ENCODE measurements around the gene POLR3G. TPM values are rescaled to one million over a fixed set of nuclear protein-coding genes. Genes with fewer than 3 reads are reported as not detected.

POLR3G gene
- total RNA-seq (2014; rRNA removed; shearing (Covaris generic)) = 5.5 and 6.1 TPM in 2 replicates

GRCh38 chr5:90474235-90475107, at the start of gene POLR3G, which contains the start of gene MBLAC2:
Gene POLR3G (plus strand): TSS chr5:90474864. CDS start chr5:90485568, 10,704 bp downstream.
Gene MBLAC2 (minus strand): TSS chr5:90474771. CDS start chr5:90474292, 479 bp downstream.
- DNase-seq (ENCODE audit: low spot score) = peak; percentile 87

GRCh38 chr5:90434116-90434714, 40.4 kb upstream of the POLR3G start:
- DNase-seq (ENCODE audit: low spot score) = peak; percentile 21

GRCh38 chr5:90437663-90438062, 37.0 kb upstream of the POLR3G start:
- no peak for DNase-seq (ENCODE audit: low spot score)

DNA sequence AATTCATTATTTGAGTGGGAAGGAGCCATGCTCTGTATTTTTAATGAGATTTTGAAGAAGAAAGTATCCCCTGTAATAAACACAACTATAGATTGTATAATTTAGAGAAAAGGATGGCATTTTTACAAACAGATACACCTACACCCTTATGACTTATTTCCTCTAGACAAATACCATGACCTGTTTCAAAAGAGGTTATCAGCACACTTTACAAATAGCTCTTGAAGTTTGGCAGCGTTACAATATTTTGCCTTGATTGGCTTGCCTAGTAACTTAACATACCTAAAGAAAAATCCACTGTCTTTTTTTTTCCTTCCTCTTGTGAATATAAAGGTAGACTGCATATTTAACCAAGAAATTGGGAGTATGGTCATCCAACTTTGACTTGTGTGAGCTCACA, 36.6 kb upstream of the POLR3G start:
- peak; percentile 19 for DNase-seq (ENCODE audit: low spot score)

GRCh38 chr5:90440644-90441043, 34.0 kb upstream of the POLR3G start:
- no peak for DNase-seq (ENCODE audit: low spot score)

DNA sequence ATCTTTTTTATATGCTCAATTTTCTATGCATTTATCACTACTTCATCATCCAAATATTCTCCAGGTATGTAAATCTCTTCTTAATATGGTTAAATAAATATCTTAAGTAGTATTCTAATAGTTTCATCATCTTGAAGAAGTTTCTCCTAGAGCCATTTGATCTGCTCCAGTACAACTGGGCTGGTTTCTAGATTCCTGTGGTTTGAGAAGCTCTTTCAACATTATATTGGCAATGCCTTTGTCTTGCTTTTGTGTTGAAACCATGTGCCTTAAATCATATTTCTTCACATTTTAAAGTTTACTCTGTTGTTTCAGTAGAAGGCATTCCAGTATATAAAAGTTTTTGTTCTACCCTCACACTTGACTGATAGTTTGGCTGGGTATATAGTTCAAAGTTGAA, 27.7 kb upstream of the POLR3G start:
- DNase-seq (ENCODE audit: low spot score) = no peak

- no peak for DNase-seq (ENCODE audit: low spot score)
Measured at GRCh38 chr5:90461288-90461687, 13.4 kb upstream of the POLR3G start.

GRCh38 chr5:90472783-90473395, 1.8 kb upstream of the POLR3G start:
- no peak for DNase-seq (ENCODE audit: low spot score)

DNA sequence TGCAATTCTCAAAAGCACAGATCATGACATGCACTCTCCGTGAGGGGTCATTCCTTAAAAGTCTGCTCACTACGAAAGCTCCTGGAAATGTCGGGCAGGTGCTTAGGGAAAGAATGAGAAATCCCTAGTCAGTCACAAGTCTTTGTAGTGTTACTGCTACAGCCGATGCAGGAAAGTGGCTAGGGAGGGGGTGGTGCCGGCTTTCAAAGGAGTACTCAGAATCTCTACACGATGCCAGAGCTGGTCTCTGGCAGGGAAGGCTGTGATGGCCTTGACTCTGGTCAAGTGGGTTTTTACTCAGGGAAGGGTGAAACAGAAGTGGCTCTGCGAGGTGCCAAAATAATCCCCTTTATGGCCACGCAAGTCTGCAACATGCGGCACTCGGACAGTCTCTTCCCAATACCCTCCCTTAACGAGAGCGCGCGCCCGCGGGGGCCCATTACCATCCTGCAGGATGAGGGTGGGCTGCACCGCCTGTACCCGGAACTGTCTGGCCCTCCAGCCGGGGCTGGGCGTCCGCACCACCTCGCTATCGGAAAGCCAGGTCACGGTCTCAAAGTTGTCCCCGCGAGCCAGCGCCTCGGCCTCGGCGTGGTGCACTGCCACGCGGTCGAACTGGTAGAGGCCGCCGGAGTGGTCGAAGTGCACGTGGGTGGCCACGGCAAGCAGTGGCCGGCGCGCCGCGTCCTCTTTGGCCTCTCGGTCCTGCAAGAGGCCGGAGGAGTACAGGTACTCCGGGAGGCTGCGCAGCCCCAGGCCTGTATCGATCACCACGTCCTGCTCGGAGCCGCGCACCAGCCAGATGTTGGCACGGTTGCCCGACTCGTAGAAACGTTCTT, 1.0 kb upstream of the POLR3G start:
- DNase-seq (ENCODE audit: low spot score) = peak; percentile 16

GRCh38 chr5:90475436-90475980, 844 bp downstream of the POLR3G start:
- no peak for DNase-seq (ENCODE audit: low spot score)

DNA sequence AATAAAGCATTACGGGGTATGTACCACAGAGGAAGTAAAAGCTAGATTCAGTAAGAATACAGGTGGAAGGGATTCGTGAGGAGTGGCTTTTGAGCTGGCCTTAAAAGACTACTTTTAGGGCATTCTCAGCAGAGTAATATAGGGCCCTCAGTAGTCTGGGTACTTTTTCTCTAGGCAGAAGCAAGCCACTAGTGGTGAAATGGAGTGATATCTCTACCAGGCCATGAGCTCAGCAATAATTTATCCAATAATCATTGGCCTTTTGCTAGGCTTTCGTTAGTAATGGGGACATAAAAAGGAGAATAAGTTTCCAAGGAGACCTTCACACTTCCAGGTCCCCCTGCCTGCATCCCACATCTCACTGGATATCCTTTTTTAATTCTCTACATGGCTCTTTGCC, 1.7 kb downstream of the POLR3G start:
- no peak for DNase-seq (ENCODE audit: low spot score)

GRCh38 chr5:90477073-90477472, 2.4 kb downstream of the POLR3G start:
- DNase-seq (ENCODE audit: low spot score) = no peak

GRCh38 chr5:90477621-90478215, 3.1 kb downstream of the POLR3G start:
- no peak for DNase-seq (ENCODE audit: low spot score)

GRCh38 chr5:90479611-90480385, 5.1 kb downstream of the POLR3G start:
- no peak for DNase-seq (ENCODE audit: low spot score)

GRCh38 chr5:90480699-90481098, 6.0 kb downstream of the POLR3G start:
- no peak for DNase-seq (ENCODE audit: low spot score)

DNA sequence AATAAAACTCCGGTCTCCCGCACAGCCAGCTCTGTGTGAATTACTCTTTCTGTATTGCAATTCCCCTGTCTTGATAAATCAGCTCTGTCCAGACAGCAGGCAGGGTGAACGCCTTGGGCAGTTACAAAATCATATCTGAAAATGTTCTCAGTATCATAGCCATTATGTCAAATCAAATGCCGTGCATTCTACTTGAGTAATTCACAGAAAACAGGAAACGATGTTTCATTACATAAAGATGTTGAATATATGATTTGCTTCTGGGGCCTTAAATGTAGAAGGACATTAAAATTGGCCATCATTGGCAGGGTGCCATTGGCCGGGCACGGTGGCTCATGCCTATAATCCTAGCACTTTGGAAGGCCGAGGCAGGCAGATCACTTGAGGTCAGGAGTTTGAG, 8.5 kb downstream of the POLR3G start:
- DNase-seq (ENCODE audit: low spot score) = no peak

DNA sequence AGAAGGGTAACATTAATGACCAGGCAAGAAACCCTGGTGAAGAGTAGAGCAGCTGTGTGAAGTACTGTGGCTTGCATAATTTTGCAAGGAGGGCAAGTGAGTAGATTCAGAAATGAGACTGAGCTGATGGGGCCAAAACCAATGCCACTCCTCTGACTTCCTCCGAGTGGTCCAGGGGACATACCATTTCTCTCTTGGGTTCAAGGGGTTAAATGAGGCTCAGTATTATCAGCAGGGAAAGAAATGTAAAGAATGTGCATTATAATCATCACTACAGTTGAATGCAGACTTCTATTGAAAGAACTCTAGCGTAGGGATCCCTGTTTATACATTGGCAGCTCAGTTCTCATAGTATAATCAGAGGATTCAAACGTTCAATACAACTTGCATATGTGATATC, 9.9 kb downstream of the POLR3G start:
- no peak for DNase-seq (ENCODE audit: low spot score)

DNA sequence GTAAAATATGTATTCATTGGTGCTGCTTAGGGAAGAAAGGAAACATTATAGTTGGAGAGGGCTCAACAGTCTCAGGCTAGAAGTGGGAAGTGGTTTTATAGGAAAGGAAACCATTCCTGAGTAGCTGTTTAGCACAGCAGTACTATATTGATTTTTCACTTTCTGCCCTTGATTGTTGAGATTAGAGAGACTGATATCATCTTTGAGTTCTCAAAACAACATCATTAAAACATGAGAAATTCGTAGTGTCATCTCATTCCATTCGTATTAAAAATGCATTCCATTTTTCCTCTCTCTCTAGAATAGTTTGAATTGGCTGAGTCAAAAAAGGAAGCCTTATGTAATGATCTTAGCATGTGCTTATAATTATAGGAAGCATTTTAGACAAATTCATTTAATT, 14.1 kb downstream of the POLR3G start:
- DNase-seq (ENCODE audit: low spot score) = no peak

GRCh38 chr5:90494043-90494442, 19.4 kb downstream of the POLR3G start:
- DNase-seq (ENCODE audit: low spot score) = no peak

- no peak for DNase-seq (ENCODE audit: low spot score)
Measured at GRCh38 chr5:90495146-90495545, 20.5 kb downstream of the POLR3G start.
